NT2/D1 (cell line): ENCODE data around the gene CLEC2B.

Source experiments
- SUZ12 ChIP-seq: IDR thresholded peaks from 2 replicates; pipeline ENCODE4 v1.6.1; 2011; ENCODE audit not compliant: insufficient read length, insufficient read depth; ENCODE audit errors: extremely low read depth
- YY1 ChIP-seq: IDR thresholded peaks from 2 replicates; pipeline ENCODE4 v1.6.1; 2011; ENCODE audit not compliant: insufficient read length, insufficient read depth
- ZNF274 ChIP-seq: IDR thresholded peaks from 2 replicates; pipeline ENCODE4 v1.6.1; 2011; ENCODE audit warnings: mild to moderate bottlenecking, low read depth, low read length

DNA sequence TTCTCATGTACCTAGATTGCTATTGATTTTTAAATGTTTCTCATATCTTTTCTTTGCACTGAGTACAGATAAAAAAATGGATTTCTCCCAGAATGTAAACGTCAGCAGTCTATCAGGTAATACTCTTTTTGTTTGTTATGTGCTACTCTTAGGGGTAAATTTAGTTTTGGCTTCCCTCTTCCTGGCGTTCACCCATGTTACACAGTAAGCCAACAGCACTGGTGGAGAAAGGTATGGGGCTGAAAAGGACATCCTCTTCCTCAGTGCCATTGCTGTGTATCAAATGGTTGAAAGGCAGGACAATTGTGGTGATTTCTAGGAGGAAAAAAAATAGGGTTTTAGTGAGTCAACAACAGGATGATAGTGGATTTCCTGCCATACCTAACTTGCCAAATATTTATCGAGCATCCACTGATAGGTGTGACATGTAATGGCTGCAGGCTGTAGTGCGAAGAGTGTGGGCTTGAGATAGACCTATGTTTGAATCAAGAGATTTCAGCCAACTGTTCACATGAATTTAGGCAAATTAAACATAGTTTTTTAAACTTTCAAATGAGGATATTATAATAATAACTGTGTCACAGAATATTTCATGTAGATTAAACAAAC is 19.6 kb upstream of the CLEC2B start:
- TF ChIP-seq ZNF274 (no peak), SUZ12 (no peak), YY1 (no peak)
